22Rv1 (cell line): ENCODE measurements around the gene LRP5.

Source experiments
- H3K27ac ChIP-seq: fragments of 450-650 bp; 2 replicates; pipeline ENCODE4 v1.5.1; 2017
- CTCF ChIP-seq: fragments of 450-650 bp; IDR thresholded peaks from 2 replicates; pipeline ENCODE4 v1.5.1; 2017; ENCODE audit warnings: mild to moderate bottlenecking
- ZFX ChIP-seq: fragments of 450-650 bp; IDR thresholded peaks from 2 replicates; pipeline ENCODE4 v1.6.1; 2017; ENCODE audit warnings: antibody characterized with exemption, borderline replicate concordance

The LRP5 gene

GRCh38 chr11:68438658-68439259, 126.4 kb downstream of the LRP5 start:
- no peak overlapping the region for H3K27ac ChIP-seq
- TF ChIP-seq CTCF (no peak), ZFX (no peak)

- no peak overlapping the region for H3K27ac ChIP-seq
- no peak for TF ChIP-seq ZFX
- no peak for TF ChIP-seq CTCF
Measured at GRCh38 chr11:68439355-68440065, 127.1 kb downstream of the LRP5 start.

GRCh38 chr11:68440224-68440623, 127.8 kb downstream of the LRP5 start:
- H3K27ac ChIP-seq, result no peak overlapping the region
- TF ChIP-seq CTCF (no peak), ZFX (no peak)

GRCh38 chr11:68441466-68442230, 129.3 kb downstream of the LRP5 start:
- TF ChIP-seq CTCF (no peak), ZFX (no peak)
- H3K27ac ChIP-seq, result no peak overlapping the region

GRCh38 chr11:68442433-68442832, 130.0 kb downstream of the LRP5 start:
- TF ChIP-seq CTCF, result no peak
- no peak for TF ChIP-seq ZFX
- no peak overlapping the region for H3K27ac ChIP-seq

GRCh38 chr11:68444566-68444965, 132.2 kb downstream of the LRP5 start:
- TF ChIP-seq CTCF (no peak), ZFX (no peak)
- no peak overlapping the region for H3K27ac ChIP-seq
